ENCODE results near the gene SLC12A1.
"Not testable (repeated sequence)": the region's sequence is repeated elsewhere in the genome, so short reads cannot be mapped to it uniquely, and the experiment has no call there.

Gene SLC12A1

DNA sequence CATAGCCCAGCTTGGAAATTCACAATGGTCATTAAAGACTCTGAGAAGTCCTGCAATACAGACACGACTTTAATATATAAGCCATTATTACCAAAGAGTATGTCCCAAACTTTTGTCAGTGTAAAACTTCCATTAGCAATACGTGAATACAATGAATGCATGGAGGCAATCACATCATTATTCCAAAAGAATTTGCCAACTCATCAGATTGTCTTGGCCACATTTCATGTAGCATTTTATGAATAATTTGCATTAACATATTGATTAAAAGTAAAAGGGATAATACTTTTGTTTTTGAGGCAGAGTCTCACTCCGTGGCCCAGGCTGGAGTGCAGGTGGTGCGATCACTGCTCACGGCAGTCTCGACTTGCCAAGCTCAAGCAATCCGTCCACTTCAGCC, 117.2 kb downstream of the SLC12A1 start:
- ATAC-seq = no peak
- no peak for TF ChIP-seq ZFP3 (CRISPR knock-in tag; IDR thresholded peaks at IDR 0.05)
- no peak for TF ChIP-seq ZC3H10 (CRISPR knock-in tag; IDR thresholded peaks at IDR 0.05)
- no peak for TF ChIP-seq SNAI2 (CRISPR knock-in tag; IDR thresholded peaks at IDR 0.05)
- no peak for TF ChIP-seq PPARA (CRISPR knock-in tag; IDR thresholded peaks at IDR 0.05; ENCODE audit: borderline replicate concordance)
- no peak for TF ChIP-seq ESRRG (CRISPR knock-in tag; IDR thresholded peaks at IDR 0.05)
- no peak for TF ChIP-seq CSDC2 (CRISPR knock-in tag; IDR thresholded peaks at IDR 0.05)
- TF ChIP-seq OSR1 (CRISPR knock-in tag; IDR thresholded peaks at IDR 0.05) = no peak
- no peak for TF ChIP-seq CSRNP3 (CRISPR knock-in tag; IDR thresholded peaks at IDR 0.05)
- TF ChIP-seq ISL1 (CRISPR knock-in tag; IDR thresholded peaks at IDR 0.05) = no peak
- TF ChIP-seq, protein P1, sequence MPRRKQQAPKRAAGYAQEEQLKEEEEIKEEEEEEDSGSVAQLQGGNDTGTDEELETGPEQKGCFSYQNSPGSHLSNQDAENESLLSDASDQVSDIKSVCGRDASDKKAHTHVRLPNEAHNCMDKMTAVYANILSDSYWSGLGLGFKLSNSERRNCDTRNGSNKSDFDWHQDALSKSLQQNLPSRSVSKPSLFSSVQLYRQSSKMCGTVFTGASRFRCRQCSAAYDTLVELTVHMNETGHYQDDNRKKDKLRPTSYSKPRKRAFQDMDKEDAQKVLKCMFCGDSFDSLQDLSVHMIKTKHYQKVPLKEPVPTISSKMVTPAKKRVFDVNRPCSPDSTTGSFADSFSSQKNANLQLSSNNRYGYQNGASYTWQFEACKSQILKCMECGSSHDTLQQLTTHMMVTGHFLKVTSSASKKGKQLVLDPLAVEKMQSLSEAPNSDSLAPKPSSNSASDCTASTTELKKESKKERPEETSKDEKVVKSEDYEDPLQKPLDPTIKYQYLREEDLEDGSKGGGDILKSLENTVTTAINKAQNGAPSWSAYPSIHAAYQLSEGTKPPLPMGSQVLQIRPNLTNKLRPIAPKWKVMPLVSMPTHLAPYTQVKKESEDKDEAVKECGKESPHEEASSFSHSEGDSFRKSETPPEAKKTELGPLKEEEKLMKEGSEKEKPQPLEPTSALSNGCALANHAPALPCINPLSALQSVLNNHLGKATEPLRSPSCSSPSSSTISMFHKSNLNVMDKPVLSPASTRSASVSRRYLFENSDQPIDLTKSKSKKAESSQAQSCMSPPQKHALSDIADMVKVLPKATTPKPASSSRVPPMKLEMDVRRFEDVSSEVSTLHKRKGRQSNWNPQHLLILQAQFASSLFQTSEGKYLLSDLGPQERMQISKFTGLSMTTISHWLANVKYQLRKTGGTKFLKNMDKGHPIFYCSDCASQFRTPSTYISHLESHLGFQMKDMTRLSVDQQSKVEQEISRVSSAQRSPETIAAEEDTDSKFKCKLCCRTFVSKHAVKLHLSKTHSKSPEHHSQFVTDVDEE (CRISPR knock-in tag; IDR thresholded peaks at IDR 0.05) = no peak
- no peak for TF ChIP-seq CREB5 (CRISPR knock-in tag; IDR thresholded peaks at IDR 0.05; ENCODE audit: low read depth)
- TF ChIP-seq, protein P2, sequence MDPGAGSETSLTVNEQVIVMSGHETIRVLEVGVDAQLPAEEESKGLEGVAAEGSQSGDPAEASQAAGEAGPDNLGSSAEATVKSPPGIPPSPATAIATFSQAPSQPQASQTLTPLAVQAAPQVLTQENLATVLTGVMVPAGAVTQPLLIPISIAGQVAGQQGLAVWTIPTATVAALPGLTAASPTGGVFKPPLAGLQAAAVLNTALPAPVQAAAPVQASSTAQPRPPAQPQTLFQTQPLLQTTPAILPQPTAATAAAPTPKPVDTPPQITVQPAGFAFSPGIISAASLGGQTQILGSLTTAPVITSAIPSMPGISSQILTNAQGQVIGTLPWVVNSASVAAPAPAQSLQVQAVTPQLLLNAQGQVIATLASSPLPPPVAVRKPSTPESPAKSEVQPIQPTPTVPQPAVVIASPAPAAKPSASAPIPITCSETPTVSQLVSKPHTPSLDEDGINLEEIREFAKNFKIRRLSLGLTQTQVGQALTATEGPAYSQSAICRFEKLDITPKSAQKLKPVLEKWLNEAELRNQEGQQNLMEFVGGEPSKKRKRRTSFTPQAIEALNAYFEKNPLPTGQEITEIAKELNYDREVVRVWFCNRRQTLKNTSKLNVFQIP (CRISPR knock-in tag; IDR thresholded peaks at IDR 0.05; ENCODE audit: borderline replicate concordance, low read depth) = no peak
- no peak for TF ChIP-seq ZNF70 (CRISPR knock-in tag; IDR thresholded peaks at IDR 0.05)
- TF ChIP-seq ZNF565 (CRISPR knock-in tag; conservative IDR thresholded peaks at IDR 0.05; ENCODE audit: low read depth) = no peak
- no peak for TF ChIP-seq ARNTL (CRISPR knock-in tag; IDR thresholded peaks at IDR 0.05; ENCODE audit: borderline replicate concordance, low read depth)
- no peak for TF ChIP-seq BACH2 (CRISPR knock-in tag; IDR thresholded peaks at IDR 0.05; ENCODE audit: borderline replicate concordance)
- TF ChIP-seq RARB (CRISPR knock-in tag; IDR thresholded peaks at IDR 0.05) = no peak
- no peak for TF ChIP-seq TOX (CRISPR knock-in tag; IDR thresholded peaks at IDR 0.05; ENCODE audit: borderline replicate concordance)

DNA sequence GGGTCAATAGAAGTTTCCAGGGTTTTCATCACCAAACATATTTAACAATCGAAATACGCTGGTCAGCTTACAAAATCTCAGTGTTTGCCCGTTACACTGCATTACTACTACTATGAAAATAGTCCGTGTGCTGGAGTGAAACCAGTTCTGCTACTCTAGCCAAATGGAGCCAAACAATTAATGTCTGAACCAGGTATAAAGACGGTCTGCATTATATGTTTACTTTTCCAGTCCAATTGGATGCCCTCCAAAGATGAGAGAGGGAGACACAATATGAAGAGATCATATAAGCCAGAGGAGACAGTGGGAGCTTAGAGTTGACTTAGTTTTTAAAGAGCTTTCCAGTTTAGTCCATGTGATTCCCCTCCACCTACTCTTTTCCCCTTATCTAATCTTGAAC, 118.8 kb downstream of the SLC12A1 start:
- TF ChIP-seq ZNF8 (CRISPR knock-in tag; IDR thresholded peaks at IDR 0.05) (no peak), CREB5 (CRISPR knock-in tag; IDR thresholded peaks at IDR 0.05; ENCODE audit: low read depth) (no peak), TOX (CRISPR knock-in tag; IDR thresholded peaks at IDR 0.05; ENCODE audit: borderline replicate concordance) (no peak), TCF4 (CRISPR knock-in tag; IDR thresholded peaks at IDR 0.05; ENCODE audit: borderline replicate concordance) (no peak)
- no peak for ATAC-seq

GRCh38 chr15:48325400-48325799, 119.3 kb downstream of the SLC12A1 start:
- TF ChIP-seq, protein P2 (CRISPR knock-in tag; IDR thresholded peaks at IDR 0.05; ENCODE audit: borderline replicate concordance, low read depth) = no peak
- TF ChIP-seq CREB5 (CRISPR knock-in tag; IDR thresholded peaks at IDR 0.05; ENCODE audit: low read depth) = no peak
- TF ChIP-seq ZNF565 (CRISPR knock-in tag; conservative IDR thresholded peaks at IDR 0.05; ENCODE audit: low read depth) = no peak
- no peak for TF ChIP-seq ZC3H10 (CRISPR knock-in tag; IDR thresholded peaks at IDR 0.05)
- no peak for TF ChIP-seq TCF4 (CRISPR knock-in tag; IDR thresholded peaks at IDR 0.05; ENCODE audit: borderline replicate concordance)
- TF ChIP-seq ESRRG (CRISPR knock-in tag; IDR thresholded peaks at IDR 0.05) = no peak
- ATAC-seq = no peak

DNA sequence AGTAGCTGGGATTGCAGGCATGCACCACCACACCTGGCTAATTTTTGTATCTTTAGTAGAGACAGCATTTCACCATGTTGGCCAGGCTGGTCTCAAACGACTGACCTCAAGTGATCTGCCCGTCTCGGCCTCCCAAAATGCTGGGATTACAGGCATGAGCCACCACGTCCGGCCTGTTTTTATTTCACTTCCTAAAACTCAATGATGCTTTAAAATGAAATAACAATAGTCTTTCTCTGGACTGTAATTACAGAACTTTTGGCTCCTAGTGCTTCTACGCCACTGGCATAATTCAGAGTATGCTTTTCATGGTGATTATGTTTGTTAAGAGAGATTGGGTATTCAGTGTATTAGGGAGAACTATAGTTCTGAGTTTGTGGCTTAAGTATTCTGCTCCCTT, 120.1 kb downstream of the SLC12A1 start:
- ATAC-seq = not testable (repeated sequence)
